HG02759 (cell line): ENCODE results near the gene PITX3.

Experiments used
- ATAC-seq: cut with Tn5 transposase; IDR thresholded peaks from one replicate; pipeline ENCODE4 v1.9.1; 2021; ENCODE audit warnings: mild to moderate bottlenecking, moderate library complexity; ENCODE audit not compliant: unreplicated experiment

PITX3 gene

DNA sequence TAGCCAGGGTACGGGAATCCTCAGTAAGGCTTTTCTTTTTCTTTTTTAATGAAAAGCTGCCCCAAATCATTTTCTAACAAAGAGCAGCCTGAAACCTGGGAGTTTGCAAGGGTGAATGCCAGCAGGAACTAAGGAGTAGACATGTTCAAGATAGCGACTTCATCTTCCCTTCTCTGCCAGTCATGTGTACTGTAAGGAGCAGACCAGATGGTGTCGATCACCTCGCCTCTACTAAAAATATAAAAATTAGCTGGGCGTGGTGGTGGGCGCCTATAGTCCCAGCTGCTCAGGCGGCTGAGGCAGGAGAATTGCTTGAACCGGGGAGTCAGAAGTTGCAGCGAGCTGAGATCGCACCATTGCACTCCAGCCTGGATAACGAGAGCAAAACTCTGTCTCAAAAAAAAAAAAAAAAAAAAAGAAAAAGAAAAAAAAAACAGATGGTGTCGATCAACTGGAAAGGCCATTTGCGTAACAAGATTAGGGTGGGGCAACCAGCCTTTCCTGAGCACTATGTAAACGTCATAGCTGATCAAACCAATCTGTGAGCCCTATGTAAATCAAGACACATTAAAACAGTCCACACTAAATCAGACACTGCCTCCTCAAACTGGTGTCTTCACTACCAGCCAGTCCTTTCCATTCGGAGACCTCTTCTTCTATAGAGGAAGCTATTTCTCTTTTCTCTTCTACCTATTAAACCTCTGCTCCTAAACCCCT is 55.3 kb downstream of the PITX3 start:
- no peak for ATAC-seq

GRCh38 chr10:102185272-102185671 is 56.0 kb downstream of the PITX3 start:
- no peak for ATAC-seq

DNA sequence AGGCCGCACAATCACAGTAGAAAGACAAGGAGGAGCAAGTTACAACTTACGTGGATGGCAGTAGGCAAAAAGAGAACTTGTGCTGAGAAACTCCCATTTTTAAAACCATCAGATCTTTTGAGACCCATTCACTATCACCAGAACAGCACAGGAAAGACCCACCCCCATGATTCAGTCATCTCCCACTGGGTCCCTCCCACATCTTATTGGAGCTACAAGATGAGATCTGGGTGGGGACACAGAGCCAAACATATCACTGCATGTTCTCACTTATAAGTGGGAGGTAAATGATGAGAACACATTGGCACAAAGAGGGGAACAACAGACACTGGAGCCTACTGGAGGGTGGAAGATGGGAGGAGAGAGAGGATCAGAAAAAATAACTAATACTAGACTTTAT is 56.7 kb downstream of the PITX3 start:
- no peak for ATAC-seq
